SH-SY5Y (cell line): ENCODE measurements around the gene PSMB7.

Experiments
- GATA2 ChIP-seq: IDR thresholded peaks from 2 replicates; pipeline ENCODE4 v1.6.1; 2011; ENCODE audit warnings: mild to moderate bottlenecking, low read depth, low read length
- GATA3 ChIP-seq: IDR thresholded peaks from 2 replicates; pipeline ENCODE4 v1.6.1; 2011; ENCODE audit warnings: low read depth, mild to moderate bottlenecking, low read length, moderate library complexity

DNA sequence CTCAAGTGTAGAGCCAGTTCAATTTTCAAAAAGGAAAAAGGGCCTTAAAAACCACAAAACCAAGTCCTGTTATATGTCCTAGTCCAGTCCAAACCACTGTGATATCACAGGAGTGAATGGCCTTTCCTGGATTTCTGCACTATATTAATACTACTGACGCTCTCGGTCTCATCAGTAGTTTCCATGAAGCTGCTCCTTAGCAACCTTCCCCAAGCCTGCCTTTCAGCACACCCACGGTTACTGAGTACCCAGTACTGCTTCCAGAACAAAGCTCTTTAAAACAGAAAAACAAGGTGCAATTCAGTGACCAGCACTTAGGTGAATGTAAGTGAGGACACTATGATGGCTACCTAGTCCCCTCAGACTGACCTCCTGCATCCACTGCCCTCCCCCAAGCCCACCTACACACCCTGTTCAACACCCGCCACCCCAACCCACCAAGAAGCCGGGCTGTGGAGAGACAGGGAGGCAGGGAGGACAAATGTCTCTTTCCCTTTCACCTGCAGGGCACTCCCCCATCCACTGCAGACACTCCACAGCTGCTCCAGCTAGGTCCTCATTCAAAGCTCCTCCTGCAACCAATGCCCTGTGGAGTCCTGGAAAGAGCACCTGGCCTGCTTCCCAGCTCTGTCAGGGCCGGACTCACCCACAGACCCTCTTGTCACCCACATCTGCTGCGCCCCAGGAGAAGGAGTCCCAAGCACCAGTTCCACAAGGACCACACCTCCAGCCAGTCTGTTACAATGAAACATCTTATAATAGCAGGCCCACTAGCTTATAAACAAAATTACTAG is 25.9 kb downstream of the PSMB7 start:
- TF ChIP-seq GATA2 (no peak), GATA3 (no peak)
